GM18867 (cell line): ENCODE data around the gene B4GALT7.
A peak's percentile ranks its signal among the peaks of the same experiment; 100 is the strongest.
"Not testable (repeated sequence)": the region's sequence is repeated elsewhere in the genome, so short reads cannot be mapped to it uniquely, and the experiment has no call there.

Source experiments
- ATAC-seq: cut with Tn5 transposase; IDR thresholded peaks from one replicate; pipeline ENCODE4 v1.9.1; 2021; ENCODE audit warnings: mild to moderate bottlenecking, moderate library complexity; ENCODE audit not compliant: unreplicated experiment

The B4GALT7 gene

GRCh38 chr5:177599731-177600507, at the start of gene B4GALT7:
Gene B4GALT7 (plus strand): TSS chr5:177600132. CDS start chr5:177600211, 79 bp downstream.
- ATAC-seq: peak; percentile 82

GRCh38 chr5:177552839-177553455, 47.0 kb upstream of the B4GALT7 start:
- no peak for ATAC-seq

- peak; percentile 35 for ATAC-seq
Measured at GRCh38 chr5:177553671-177554429, 46.1 kb upstream of the B4GALT7 start.

GRCh38 chr5:177554474-177555111, 45.3 kb upstream of the B4GALT7 start, which contains the start of gene FAM193B:
Gene FAM193B (minus strand): TSS chr5:177554563. CDS start chr5:177554458, 105 bp downstream.
- ATAC-seq: peak; percentile 83

- no peak for ATAC-seq
Measured at GRCh38 chr5:177555228-177555627, 44.7 kb upstream of the B4GALT7 start.

GRCh38 chr5:177555665-177556064, 44.3 kb upstream of the B4GALT7 start:
- ATAC-seq: no peak

- no peak for ATAC-seq
Measured at GRCh38 chr5:177557041-177557647, 42.8 kb upstream of the B4GALT7 start.

GRCh38 chr5:177557796-177558195, 42.1 kb upstream of the B4GALT7 start:
- no peak for ATAC-seq

GRCh38 chr5:177559446-177559941, 40.4 kb upstream of the B4GALT7 start:
- ATAC-seq: not testable (repeated sequence)

GRCh38 chr5:177565046-177565445, 34.9 kb upstream of the B4GALT7 start:
- no peak for ATAC-seq

- no peak for ATAC-seq
Measured at GRCh38 chr5:177568326-177568725, 31.6 kb upstream of the B4GALT7 start.

- ATAC-seq: no peak
Measured at GRCh38 chr5:177569894-177570293, 30.0 kb upstream of the B4GALT7 start.

GRCh38 chr5:177575488-177575887, 24.4 kb upstream of the B4GALT7 start:
- ATAC-seq: no peak

- no peak for ATAC-seq
Measured at GRCh38 chr5:177576169-177576568, 23.8 kb upstream of the B4GALT7 start.

GRCh38 chr5:177578316-177578715, 21.6 kb upstream of the B4GALT7 start:
- ATAC-seq: no peak

GRCh38 chr5:177588413-177588909, 11.5 kb upstream of the B4GALT7 start:
- ATAC-seq: no peak

- ATAC-seq: no peak
Measured at GRCh38 chr5:177590406-177590805, 9.5 kb upstream of the B4GALT7 start.

GRCh38 chr5:177591690-177592009, 8.3 kb upstream of the B4GALT7 start:
- no peak for ATAC-seq

GRCh38 chr5:177592010-177592834, 7.7 kb upstream of the B4GALT7 start, which contains the start of gene TMED9:
Gene TMED9 (plus strand): TSS chr5:177592203. CDS start chr5:177592215, 12 bp downstream.
- peak; percentile 93 for ATAC-seq
